HUES64 (cell line): ENCODE data around the gene C1orf210.

Experiments used
- H3K27ac ChIP-seq: 2 replicates; pipeline ENCODE4 v1.7.0; 2013; ENCODE audit warnings: low read depth, low read length, inconsistent platforms
- H3K27me3 ChIP-seq: 2 replicates; pipeline ENCODE4 v1.6.1; 2013; ENCODE audit warnings: mild to moderate bottlenecking, low read length; ENCODE audit not compliant: insufficient read depth
- H3K36me3 ChIP-seq: 2 replicates; pipeline ENCODE4 v1.6.1; 2013; ENCODE audit warnings: mild to moderate bottlenecking, low read length; ENCODE audit not compliant: insufficient read depth
- H3K4me1 ChIP-seq: 2 replicates; pipeline ENCODE4 v1.6.1; 2013; ENCODE audit warnings: mild to moderate bottlenecking, low read length, moderate library complexity; ENCODE audit not compliant: insufficient read depth
- H3K4me3 ChIP-seq: 2 replicates; pipeline ENCODE4 v1.5.1; 2013; ENCODE audit warnings: mild to moderate bottlenecking, low read length, moderate library complexity
- H3K9ac ChIP-seq: 2 replicates; pipeline ENCODE4 v1.6.1; 2013; ENCODE audit warnings: mild to moderate bottlenecking, low read depth, low read length
- H3K9me3 ChIP-seq: 2 replicates; pipeline ENCODE4 v1.6.1; 2013; ENCODE audit warnings: low read depth, low read length; ENCODE audit not compliant: insufficient read depth
- WGBS: fragments of 150-250, 120-280 bp; methylation state at CpG from one replicate; pipeline ENCODE4 v1.1.7; 2013; ENCODE audit warnings: missing lambda C conversion rate; 5-methylcytosine and 5-hydroxymethylcytosine counted together

The C1orf210 gene

DNA sequence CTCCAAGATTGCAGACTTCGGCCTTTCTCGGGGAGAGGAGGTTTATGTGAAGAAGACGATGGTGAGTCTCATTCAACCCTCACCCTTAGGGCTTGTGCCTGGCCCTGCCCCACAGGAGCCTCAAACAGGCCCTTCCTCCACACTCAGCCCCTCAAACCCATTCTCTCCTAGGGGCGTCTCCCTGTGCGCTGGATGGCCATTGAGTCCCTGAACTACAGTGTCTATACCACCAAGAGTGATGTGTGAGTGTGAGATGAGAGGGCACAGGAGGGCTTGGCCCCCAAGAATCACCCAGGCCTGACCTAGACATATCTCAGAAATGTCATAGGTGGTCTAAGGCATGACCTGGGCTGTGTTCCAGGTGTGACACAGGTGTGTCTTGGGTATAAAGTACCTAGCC lies 33.9 kb upstream of the C1orf210 start:
- no peaks in the 10 kb centered on the region for H3K27me3 ChIP-seq
- WGBS, result 100% methylated on average over 3 of the region's 5 CpGs

DNA sequence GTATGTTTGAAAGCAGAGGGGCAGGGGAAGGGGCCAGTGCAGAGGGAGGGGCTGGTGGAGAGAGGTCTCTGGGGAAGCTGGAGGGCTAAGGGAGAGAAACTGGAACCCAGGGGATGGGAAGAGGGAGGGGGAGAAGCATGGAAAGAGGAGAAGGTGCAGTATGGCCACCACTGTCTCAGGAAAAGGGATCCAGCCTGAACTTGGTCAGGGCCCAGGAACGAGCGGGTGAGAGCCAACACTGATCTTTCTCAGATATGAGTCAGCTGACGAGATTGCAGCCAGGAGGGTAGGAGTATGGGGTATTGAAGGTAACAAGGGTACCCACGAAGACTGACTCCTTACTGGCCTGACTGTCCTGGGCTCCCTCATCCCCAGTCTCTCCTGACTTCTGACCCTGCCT lies 33.5 kb upstream of the C1orf210 start:
- H3K4me3 ChIP-seq, result no peak overlapping the region
- H3K9ac ChIP-seq, result no peak overlapping the region
- WGBS, result 89% methylated on average over 4 of the region's 4 CpGs
- H3K27me3 ChIP-seq, result no peaks in the 10 kb centered on the region
- H3K4me1 ChIP-seq, result no peaks in the 10 kb centered on the region
- no peaks in the 10 kb centered on the region for H3K36me3 ChIP-seq
- no peaks in the 10 kb centered on the region for H3K9me3 ChIP-seq
- H3K27ac ChIP-seq, result no peak overlapping the region

More for the DNA sequence above, 33.9 kb upstream of the C1orf210 start:
- H3K36me3 ChIP-seq, result no peaks in the 10 kb centered on the region
- H3K9ac ChIP-seq, result no peak overlapping the region
- peaks cover under 1% of the 10 kb centered on the region; the same call in 1 of the 2 replicates for H3K4me1 ChIP-seq
- H3K4me3 ChIP-seq, result no peak overlapping the region
- no peak overlapping the region for H3K27ac ChIP-seq
- H3K9me3 ChIP-seq, result no peaks in the 10 kb centered on the region

DNA sequence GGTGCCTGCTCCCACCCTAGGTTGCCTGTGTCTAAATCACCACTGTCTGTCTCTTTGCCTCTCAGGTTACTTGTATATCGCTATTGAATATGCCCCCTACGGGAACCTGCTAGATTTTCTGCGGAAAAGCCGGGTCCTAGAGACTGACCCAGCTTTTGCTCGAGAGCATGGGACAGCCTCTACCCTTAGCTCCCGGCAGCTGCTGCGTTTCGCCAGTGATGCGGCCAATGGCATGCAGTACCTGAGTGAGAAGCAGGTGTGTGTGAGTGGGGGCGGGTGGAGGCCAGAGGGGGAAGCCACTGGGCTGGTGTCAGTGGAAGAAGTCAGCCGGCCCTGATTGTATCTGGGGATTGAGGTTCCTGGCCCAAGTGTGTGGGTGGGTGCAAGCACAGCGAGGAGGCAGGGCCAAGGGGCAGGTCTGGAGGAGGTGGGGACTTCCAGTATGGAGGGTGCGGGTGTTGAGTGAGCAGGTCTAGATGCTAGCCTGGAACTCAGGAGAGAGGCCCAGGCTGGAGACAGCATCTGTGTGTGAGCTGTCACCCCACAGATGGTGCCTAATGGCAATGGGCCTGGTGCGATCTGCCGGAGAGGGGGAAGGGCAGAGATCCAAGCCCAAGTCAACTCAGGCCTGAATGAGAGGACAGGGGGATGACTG lies 32.6 kb upstream of the C1orf210 start:
- Histone ChIP-seq H3K4me1 (no peaks in the 10 kb centered on the region), H3K36me3 (no peaks in the 10 kb centered on the region), H3K27me3 (no peaks in the 10 kb centered on the region), H3K9ac (no peak overlapping the region), H3K27ac (no peak overlapping the region), H3K4me3 (no peak overlapping the region), H3K9me3 (no peaks in the 10 kb centered on the region)
- WGBS, result 91% methylated on average over 15 of the region's 15 CpGs

DNA sequence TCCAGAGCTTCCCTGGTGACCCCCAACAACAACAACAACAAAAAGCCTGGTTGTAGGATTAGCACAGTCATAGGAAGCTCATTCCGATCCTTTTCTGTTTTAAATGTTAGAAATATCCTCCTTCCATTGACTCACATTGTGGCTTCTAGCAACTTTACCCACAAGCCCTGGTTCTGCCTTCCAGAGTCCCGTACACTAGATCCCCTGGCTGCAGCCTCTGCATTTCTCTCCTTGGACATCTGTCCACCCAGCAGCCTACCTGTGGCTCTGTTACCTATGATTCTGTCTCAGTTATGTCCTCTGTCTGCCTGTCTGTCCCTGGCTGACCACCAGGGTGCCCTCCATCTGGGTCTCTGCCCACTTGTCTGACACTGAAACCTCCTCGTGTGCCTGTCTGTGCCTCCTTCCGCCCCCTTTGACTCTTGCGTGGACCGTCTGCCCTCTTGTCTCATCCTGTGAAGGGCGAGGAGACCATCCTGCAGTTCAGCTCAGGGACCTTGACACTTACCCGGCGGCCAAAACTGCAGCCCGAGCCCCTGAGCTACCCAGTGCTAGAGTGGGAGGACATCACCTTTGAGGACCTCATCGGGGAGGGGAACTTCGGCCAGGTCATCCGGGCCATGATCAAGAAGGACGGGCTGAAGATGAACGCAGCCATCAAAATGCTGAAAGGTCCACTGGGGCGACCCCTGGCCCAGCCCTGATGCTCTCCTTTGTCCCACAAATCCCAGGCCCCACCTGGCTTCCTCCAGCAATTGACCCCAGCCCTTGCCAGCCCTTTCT lies 31.5 kb upstream of the C1orf210 start:
- Histone ChIP-seq H3K36me3 (no peaks in the 10 kb centered on the region), H3K4me3 (no peak overlapping the region), H3K9me3 (no peaks in the 10 kb centered on the region), H3K27me3 (no peaks in the 10 kb centered on the region), H3K9ac (no peak overlapping the region), H3K4me1 (no peaks in the 10 kb centered on the region), H3K27ac (no peak overlapping the region)
- 93% methylated on average over 16 of the region's 16 CpGs for WGBS

DNA sequence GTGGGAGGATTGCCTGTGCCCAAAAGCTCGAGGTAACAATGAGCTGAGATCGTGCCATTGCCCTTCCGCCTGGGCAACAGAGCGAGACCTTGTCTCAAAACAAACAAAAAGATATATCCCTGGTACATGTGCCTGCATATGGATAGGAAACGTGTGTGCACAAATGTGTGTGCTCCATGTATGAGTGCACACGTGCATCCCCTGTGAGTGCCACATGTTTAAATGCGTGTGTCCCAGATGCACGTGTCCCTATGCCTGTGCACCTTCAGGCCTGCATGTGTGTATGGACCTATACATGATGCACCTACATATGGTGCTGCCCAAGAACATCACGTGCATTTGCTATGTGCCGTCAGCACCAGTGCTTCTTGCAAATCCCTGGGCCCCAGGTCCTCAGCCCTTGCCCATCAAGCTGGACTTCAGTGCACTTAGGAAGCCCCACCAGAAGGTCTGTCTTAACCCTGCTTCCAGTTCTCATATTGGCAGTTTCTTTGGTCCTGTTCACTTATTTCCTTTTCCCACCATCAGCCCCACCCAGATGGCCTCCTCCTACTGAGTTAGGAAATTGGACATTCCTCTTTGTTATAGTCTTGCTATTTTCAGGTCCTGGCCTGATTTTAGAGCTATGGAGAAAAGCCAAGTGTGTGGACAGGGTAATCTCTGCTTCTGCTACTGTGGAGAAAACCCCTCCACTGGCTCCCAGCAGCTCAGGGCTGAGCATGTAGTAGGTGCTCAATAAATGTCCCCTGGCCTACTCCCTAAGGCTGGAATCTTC lies 30.8 kb upstream of the C1orf210 start:
- H3K27ac ChIP-seq, result no peak overlapping the region
- H3K36me3 ChIP-seq, result no peaks in the 10 kb centered on the region
- 91% methylated on average over 10 of the region's 10 CpGs for WGBS
- no peaks in the 10 kb centered on the region for H3K9me3 ChIP-seq
- no peak overlapping the region for H3K9ac ChIP-seq
- H3K27me3 ChIP-seq, result no peaks in the 10 kb centered on the region
- no peak overlapping the region for H3K4me3 ChIP-seq
- H3K4me1 ChIP-seq, result no peaks in the 10 kb centered on the region

DNA sequence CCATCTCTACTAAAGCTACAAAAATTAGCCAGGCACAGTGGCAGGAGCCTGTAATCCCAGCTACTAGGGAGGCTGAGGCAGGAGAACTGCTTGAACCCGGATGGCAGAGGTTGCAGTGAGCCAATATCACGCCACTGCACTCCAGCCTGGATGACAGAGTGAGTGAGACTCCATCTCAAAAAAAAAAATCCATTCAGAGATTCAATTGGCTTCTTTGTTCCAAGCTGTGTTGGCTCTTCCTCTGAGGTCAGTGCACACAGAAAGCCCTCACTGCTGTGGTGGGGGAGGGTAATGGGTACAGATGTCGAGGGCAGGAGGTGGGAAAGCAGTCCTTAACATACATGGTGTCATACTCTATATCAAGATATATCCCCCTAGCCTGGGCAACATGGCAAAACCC lies 30.1 kb upstream of the C1orf210 start:
- WGBS, result 92% methylated on average over 2 of the region's 3 CpGs

DNA sequence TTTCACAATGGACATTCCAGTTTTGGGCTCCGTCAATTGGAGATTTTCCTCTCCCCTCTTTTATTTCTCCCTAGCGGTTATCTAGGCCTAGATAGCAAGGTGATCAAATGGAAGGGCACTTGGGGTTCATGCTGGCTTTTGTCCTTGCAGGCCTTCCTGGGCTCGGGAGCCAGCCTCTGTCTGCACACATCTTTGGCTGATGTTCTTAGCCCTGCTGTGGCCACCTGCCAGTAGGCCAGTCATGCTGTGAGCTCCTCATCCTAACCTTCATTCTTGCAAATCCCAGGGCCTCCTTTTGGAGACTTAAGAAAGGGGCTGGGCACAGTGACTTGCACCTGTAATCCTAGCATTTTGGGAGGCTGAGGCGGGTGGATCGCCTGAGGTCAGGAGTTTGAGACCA lies 28.9 kb upstream of the C1orf210 start:
- Histone ChIP-seq H3K27ac (no peak overlapping the region), H3K4me1 (no peaks in the 10 kb centered on the region), H3K36me3 (no peaks in the 10 kb centered on the region), H3K4me3 (no peak overlapping the region), H3K27me3 (no peaks in the 10 kb centered on the region), H3K9me3 (no peaks in the 10 kb centered on the region), H3K9ac (no peak overlapping the region)
- 91% methylated on average over 5 of the region's 5 CpGs for WGBS

More for the DNA sequence above, 30.1 kb upstream of the C1orf210 start:
- Histone ChIP-seq H3K9me3 (no peaks in the 10 kb centered on the region), H3K27ac (no peak overlapping the region), H3K4me1 (no peaks in the 10 kb centered on the region), H3K4me3 (no peak overlapping the region), H3K9ac (no peak overlapping the region), H3K27me3 (no peaks in the 10 kb centered on the region), H3K36me3 (no peaks in the 10 kb centered on the region)

DNA sequence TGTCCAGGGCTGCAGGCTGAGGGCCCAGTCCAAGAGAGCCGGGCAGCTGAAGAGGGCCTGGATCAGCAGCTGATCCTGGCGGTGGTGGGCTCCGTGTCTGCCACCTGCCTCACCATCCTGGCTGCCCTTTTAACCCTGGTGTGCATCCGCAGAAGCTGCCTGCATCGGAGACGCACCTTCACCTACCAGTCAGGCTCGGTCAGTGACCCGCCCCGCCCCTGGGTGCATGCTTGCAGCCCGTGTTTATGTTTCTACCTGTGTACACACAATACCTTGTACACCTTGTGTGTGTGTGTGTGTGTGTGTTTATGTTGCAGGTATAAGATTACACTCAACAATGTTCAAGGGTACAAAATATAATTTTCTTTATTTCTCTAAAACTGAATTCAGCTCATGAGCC lies 28.4 kb upstream of the C1orf210 start:
- H3K4me1 ChIP-seq, result no peaks in the 10 kb centered on the region
- H3K9ac ChIP-seq, result no peak overlapping the region
- no peaks in the 10 kb centered on the region for H3K27me3 ChIP-seq
- no peak overlapping the region for H3K27ac ChIP-seq
- no peak overlapping the region for H3K4me3 ChIP-seq
- no peaks in the 10 kb centered on the region for H3K36me3 ChIP-seq
- H3K9me3 ChIP-seq, result no peaks in the 10 kb centered on the region
- 94% methylated on average over 10 of the region's 10 CpGs for WGBS

DNA sequence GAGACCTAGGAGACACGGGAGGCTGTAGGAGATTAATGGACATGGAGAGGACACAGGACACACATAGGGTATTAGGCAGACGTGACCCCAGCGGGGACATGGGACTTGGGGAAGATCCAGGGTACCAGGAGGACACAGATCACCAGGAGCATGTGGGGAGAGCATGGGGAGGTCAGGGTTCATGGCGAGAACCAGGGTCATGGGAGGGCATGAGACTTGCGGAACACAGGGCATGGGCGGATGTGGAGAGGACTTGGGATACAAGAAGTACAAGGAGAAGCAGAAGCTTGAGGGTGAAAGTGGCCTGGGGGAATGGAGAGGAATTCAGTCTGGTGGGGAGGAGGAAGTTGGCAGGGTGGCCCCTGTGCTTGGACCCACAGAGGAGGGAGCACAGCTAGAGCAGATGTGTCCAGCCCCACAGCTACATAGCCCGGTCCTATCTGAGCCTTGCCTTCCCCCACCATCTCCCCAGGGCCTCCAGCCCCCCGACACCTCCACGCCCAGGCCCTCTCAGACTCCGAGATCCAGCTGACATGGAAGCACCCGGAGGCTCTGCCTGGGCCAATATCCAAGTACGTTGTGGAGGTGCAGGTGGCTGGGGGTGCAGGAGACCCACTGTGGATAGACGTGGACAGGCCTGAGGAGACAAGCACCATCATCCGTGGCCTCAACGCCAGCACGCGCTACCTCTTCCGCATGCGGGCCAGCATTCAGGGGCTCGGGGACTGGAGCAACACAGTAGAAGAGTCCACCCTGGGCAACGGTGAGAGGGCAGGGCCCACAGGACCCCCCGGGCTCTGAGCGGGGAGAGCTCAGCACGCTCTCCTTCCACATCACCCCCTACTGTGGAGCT lies 27.5 kb upstream of the C1orf210 start:
- WGBS, result 95% methylated on average over 24 of the region's 24 CpGs
- no peak overlapping the region for H3K27ac ChIP-seq
- no peaks in the 10 kb centered on the region for H3K27me3 ChIP-seq
- H3K4me3 ChIP-seq, result no peak overlapping the region
- no peaks in the 10 kb centered on the region for H3K36me3 ChIP-seq
- H3K9me3 ChIP-seq, result no peaks in the 10 kb centered on the region
- no peak overlapping the region for H3K9ac ChIP-seq
- no peaks in the 10 kb centered on the region for H3K4me1 ChIP-seq

DNA sequence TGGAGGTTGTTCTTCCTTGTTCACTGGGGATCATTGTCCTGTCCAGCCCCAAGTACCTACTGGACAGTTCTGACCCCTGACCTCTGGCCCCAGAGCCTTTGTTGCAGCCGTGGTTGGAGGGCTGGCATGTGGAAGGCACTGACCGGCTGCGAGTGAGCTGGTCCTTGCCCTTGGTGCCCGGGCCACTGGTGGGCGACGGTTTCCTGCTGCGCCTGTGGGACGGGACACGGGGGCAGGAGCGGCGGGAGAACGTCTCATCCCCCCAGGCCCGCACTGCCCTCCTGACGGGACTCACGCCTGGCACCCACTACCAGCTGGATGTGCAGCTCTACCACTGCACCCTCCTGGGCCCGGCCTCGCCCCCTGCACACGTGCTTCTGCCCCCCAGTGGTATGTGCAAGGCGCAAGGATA lies 26.8 kb upstream of the C1orf210 start:
- H3K27me3 ChIP-seq, result no peaks in the 10 kb centered on the region
- H3K27ac ChIP-seq, result no peak overlapping the region
- no peak overlapping the region for H3K9ac ChIP-seq
- no peaks in the 10 kb centered on the region for H3K36me3 ChIP-seq
- no peaks in the 10 kb centered on the region for H3K9me3 ChIP-seq
- no peaks in the 10 kb centered on the region for H3K4me1 ChIP-seq
- no peak overlapping the region for H3K4me3 ChIP-seq
- 95% methylated on average over 19 of the region's 19 CpGs for WGBS
